Measurements from ENCODE around the gene LDHA. TPM values are rescaled to one million over a fixed set of nuclear protein-coding genes. Genes with fewer than 3 reads are reported as not detected.

The LDHA gene
- total and polyA plus RNA-seq, 9 of the 15 experiments (the other 6 are each of a cell fraction or from before 2014, with no cell fraction given): 535 to 3,001 (median 926) TPM

- FAIRE-seq: peak; percentile 93
- under 1% methylated on average over 46 of the region's 46 CpGs for WGBS (ENCODE audit: insufficient coverage, low coverage, missing lambda C conversion rate)
- POLR2A ChIA-PET: interaction anchor here (0.6 to 3.0 kb wide), 26 partner anchors 9 to 1318 kb away, joined by 3 to 45 read pairs (median 4); partner anchors contain the start of genes GTF2H1, HPS5, RPS13 and TSG101
- H3K4me2 ChIP-seq (ENCODE audit: insufficient read depth, low read length): peak overlapping the region; percentile 100
- peak overlapping the region; percentile 84 to 97 for H3K9ac ChIP-seq (ENCODE audit: insufficient read depth in 1 of 2, low read depth in 2 of 2, low read length in 2 of 2)
- peak overlapping the region; percentile 94 for H3K27ac ChIP-seq (ENCODE audit: extremely low read depth, low read depth, low read length)
- H2AFZ ChIP-seq (ENCODE audit: low read depth, low read length): no peak overlapping the region
- peaks cover 13 to 21% of the 10 kb centered on the region in 2 experiments for H3K4me1 ChIP-seq (replicated peaks in 1 of 2; ENCODE audit: control insufficient read depth in 2 of 2, insufficient read depth in 2 of 2, low read length in 2 of 2)
- peak overlapping the region; percentile 79 for H3K4me3 ChIP-seq
- intact Hi-C loops (cut with micrococcal nuclease) (loop anchor here (1.0 to 10.0 kb wide), 2 partner anchors 75 to 249 kb away; no protein-coding TSS in a partner anchor), in situ Hi-C loops (cut with MboI) (no loop called here)
- ATAC-seq: peak; percentile 89
- no peaks in the 10 kb centered on the region for H3K9me1 ChIP-seq (ENCODE audit: control insufficient read depth, insufficient read depth, low read length)
- H3K36me3 ChIP-seq (ENCODE audit: control insufficient read depth, insufficient read depth, low read length): peaks cover 56% of the 10 kb centered on the region
- peaks cover 69% of the 10 kb centered on the region for H3K79me2 ChIP-seq (ENCODE audit: control insufficient read depth, insufficient read depth, low read length)
- H4K20me1 ChIP-seq (replicated peaks; ENCODE audit: control insufficient read depth, insufficient read depth, low read length): peaks cover 41% of the 10 kb centered on the region
- no TSS peak for BruUV-seq (replicated peaks)
- CTCF ChIA-PET (ENCODE audit: low intra/inter-chr PET ratio): interaction anchor here (0.7 kb wide), 1 partner anchor 1184 kb away, joined by 3 read pairs; no protein-coding TSS in a partner anchor
- no peaks in the 10 kb centered on the region for H3K27me3 ChIP-seq (ENCODE audit: control insufficient read depth in 2 of 2, insufficient read depth in 2 of 2, low read length in 2 of 2)
- no peaks in the 10 kb centered on the region for H3K9me3 ChIP-seq (replicated peaks; ENCODE audit: control insufficient read depth, insufficient read depth, low read depth, low read length)
- DNase-seq (ENCODE audit: extremely low read depth in 1 of 4, low spot score in 3 of 4): peak; percentile 91 to 98 (median 94)
- no peak for TF ChIP-seq TCF7 (IDR thresholded peaks at IDR 0.05; ENCODE audit: borderline replicate concordance)
- no peak for TF ChIP-seq ZNF696 (CRISPR knock-in tag; conservative IDR thresholded peaks at IDR 0.05)
- TF ChIP-seq NEUROD1 (IDR thresholded peaks at IDR 0.05; ENCODE audit: borderline replicate concordance, low read depth, low read length, partially characterized antibody): no peak
- TF ChIP-seq ZNF384 (IDR thresholded peaks at IDR 0.05; ENCODE audit: low read depth, low read length): no peak
- no peak for TF ChIP-seq RBM15 (IDR thresholded peaks at IDR 0.05; ENCODE audit: insufficient read depth, low read length)
- TF ChIP-seq MYC (IDR thresholded peaks at IDR 0.05; ENCODE audit: low read depth, low read length): peak; percentile 75
- no peak for TF ChIP-seq MYC (CRISPR knock-in tag; IDR thresholded peaks at IDR 0.05; ENCODE audit: borderline replicate concordance, low read depth)
- TF ChIP-seq KLF1 (tag; IDR thresholded peaks at IDR 0.05): no peak
- no peak for TF ChIP-seq HMG20B (CRISPR knock-in tag; IDR thresholded peaks at IDR 0.05)
- TF ChIP-seq RBBP5 (IDR thresholded peaks at IDR 0.05; ENCODE audit: borderline replicate concordance, insufficient read depth, low read length, poor library complexity, severe bottlenecking): no peak
- no peak for TF ChIP-seq XRCC4 (IDR thresholded peaks at IDR 0.05; ENCODE audit: extremely low read depth, insufficient read depth, insufficient read length)
- peak; percentile 75 for TF ChIP-seq TBP (optimal IDR thresholded peaks at IDR 0.05; ENCODE audit: low read depth, low read length)
- TF ChIP-seq IRF9 (tag; IDR thresholded peaks at IDR 0.05): no peak
- TF ChIP-seq TAF7 (tag; IDR thresholded peaks at IDR 0.05): no peak
- TF ChIP-seq ZNF174 (CRISPR knock-in tag; IDR thresholded peaks at IDR 0.05): no peak
- no peak for TF ChIP-seq ELK1 (CRISPR knock-in tag; IDR thresholded peaks at IDR 0.05)
- TF ChIP-seq SAFB2 (IDR thresholded peaks at IDR 0.05; ENCODE audit: borderline replicate concordance, low read depth, low read length, severe bottlenecking): no peak
- no peak for TF ChIP-seq FOXP1 (CRISPR knock-in tag; IDR thresholded peaks at IDR 0.05)
Observed at GRCh38 chr11:18395735-18396504, 1.6 kb downstream of the LDHA start.
